KG1 (cell line): ENCODE results near the gene WASHC4.

Experiments
- DNase-seq: peaks from one replicate; lab custom pipeline; 2025; lab: John Stamatoyannopoulos, UW

WASHC4 gene

GRCh38 chr12:105205322-105206048 is 98.0 kb downstream of the WASHC4 start:
- no peak for DNase-seq

GRCh38 chr12:105206686-105207374 is 99.3 kb downstream of the WASHC4 start:
- DNase-seq: no peak

- DNase-seq: no peak
Measured at GRCh38 chr12:105209091-105209490, 101.6 kb downstream of the WASHC4 start.

GRCh38 chr12:105212438-105212837 is 104.9 kb downstream of the WASHC4 start:
- no peak for DNase-seq

GRCh38 chr12:105214148-105214547 is 106.6 kb downstream of the WASHC4 start:
- DNase-seq: no peak

DNA sequence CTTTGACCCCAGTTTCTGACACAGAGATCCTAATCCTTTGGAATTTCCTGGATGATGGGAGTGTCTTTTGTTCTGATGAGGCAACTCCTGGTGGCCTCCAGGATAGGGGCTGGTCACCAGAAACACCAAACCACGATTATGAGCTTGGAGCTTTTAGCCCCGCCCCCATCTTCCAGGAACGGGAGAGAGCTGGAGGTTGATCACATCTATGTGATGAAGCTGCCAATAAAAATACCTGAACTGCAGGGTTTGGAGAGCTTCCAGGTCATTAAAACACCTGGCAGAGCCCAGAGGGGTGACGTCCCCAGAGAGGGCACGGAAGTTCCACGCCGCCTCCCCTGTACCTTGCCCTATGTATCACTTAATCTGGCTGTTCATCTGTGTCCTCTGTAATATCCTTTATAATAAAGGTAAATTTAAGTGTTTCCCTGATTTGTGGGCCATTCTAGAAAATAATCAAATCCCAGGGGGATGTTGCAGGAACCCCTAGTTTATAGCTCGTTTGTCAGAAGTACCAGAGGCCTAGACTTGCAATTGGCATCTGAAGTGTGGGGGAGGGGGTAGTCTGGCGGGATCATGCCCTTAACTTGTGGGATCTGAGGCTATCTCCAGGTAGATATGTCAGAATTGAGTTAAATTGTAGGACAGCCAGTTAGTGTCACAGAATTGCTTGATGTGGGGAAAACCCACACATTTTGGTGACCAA is 107.3 kb downstream of the WASHC4 start:
- no peak for DNase-seq

DNA sequence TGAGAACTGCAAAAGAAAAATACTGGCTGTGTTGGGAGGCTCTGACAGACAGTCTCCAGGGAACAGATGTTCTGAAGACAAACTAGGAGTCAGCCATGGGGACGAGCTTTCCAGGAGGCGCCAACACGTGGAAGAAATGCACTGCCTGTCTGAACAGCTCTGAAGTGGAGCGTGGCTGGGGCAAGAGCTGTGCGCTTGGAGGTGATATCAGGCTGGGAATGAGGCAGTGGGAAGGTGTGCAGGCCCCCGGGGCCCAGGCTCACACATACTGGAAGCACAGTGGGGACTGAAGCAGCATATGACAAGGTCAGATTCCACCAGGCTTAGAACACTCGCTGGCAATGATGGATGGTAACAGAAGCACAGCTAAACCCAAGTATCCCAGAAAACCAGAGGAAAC is 110.9 kb downstream of the WASHC4 start:
- no peak for DNase-seq
